Measurements from ENCODE around the gene LRRC3B. TPM values are rescaled to one million over a fixed set of nuclear protein-coding genes. Genes with fewer than 3 reads are reported as not detected.
A peak's percentile ranks its signal among the peaks of the same experiment; 100 is the strongest.

The LRRC3B gene
- total RNA-seq, 3 donors from 2014 or later: 0.35 to 0.76 TPM; not detected in 1

DNA sequence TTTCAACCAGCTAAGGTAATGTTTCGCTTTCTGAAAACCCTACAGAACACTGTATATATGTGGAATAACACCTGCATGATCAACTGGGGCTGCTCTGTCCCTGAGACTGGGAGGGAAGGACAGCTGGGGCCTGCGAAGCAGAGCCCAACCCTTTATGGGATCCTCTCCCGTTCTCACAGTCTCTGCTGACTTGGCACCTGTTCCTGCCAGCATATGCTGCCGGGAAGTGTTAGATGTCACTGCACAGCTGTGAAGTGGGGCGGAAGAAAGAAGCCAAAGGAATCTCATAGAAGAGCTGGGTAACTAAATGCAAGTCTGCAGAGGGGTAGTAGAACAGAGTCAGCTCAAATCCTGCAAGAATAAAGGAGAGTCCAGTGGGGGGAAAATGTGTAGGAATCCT lies 29.6 kb downstream of the LRRC3B start:
- no peaks in the 10 kb centered on the region for H3K4me1 ChIP-seq (ENCODE audit: low read depth)
- H3K9me3 ChIP-seq: no peaks in the 10 kb centered on the region
- intact Hi-C loops (cut with DNase I, micrococcal nuclease): no loop called here
- DNase-seq (peak in 1 of 3 donors; percentile 2), ATAC-seq (no peak)
- H3K36me3 ChIP-seq (ENCODE audit: low read depth): no peaks in the 10 kb centered on the region
- TF ChIP-seq, protein P1, sequence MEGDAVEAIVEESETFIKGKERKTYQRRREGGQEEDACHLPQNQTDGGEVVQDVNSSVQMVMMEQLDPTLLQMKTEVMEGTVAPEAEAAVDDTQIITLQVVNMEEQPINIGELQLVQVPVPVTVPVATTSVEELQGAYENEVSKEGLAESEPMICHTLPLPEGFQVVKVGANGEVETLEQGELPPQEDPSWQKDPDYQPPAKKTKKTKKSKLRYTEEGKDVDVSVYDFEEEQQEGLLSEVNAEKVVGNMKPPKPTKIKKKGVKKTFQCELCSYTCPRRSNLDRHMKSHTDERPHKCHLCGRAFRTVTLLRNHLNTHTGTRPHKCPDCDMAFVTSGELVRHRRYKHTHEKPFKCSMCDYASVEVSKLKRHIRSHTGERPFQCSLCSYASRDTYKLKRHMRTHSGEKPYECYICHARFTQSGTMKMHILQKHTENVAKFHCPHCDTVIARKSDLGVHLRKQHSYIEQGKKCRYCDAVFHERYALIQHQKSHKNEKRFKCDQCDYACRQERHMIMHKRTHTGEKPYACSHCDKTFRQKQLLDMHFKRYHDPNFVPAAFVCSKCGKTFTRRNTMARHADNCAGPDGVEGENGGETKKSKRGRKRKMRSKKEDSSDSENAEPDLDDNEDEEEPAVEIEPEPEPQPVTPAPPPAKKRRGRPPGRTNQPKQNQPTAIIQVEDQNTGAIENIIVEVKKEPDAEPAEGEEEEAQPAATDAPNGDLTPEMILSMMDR (IDR thresholded peaks at IDR 0.05): no peak
- no peak overlapping the region for H3K4me3 ChIP-seq

DNA sequence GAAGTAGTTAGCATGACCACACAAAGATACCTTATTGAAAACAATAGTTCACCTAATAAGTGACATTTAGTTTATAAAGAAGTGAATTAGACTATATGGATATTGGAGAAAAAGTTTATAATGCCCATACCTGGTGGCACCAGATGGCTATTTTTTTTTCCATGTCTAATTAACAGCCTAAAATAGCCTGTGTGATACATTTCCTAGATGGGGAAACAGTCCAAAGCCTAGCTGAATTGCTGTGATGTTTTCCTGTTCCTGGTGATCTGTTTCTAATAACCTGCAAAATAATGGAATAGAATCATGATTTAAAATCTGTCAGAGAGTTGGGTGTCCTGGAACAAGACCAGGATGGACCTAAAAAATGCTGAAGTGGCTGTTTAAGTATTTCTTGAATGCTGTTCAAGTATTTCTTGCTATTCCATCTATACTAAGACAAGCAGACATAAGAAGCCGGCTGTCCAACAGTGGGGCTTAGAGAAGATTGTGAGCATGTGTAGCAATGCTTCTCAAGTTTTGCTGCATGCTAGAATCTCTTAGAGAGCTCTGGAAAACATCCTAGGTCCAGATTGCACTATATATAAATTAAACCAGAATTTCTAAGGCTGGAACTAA lies 31.3 kb downstream of the LRRC3B start:
- intact Hi-C loops (cut with DNase I, micrococcal nuclease): no loop called here
- H3K9me3 ChIP-seq: no peaks in the 10 kb centered on the region
- DNase-seq (no peak), ATAC-seq (no peak)
- H3K36me3 ChIP-seq (ENCODE audit: low read depth): no peaks in the 10 kb centered on the region
- no peaks in the 10 kb centered on the region for H3K4me1 ChIP-seq (ENCODE audit: low read depth)
- H3K4me3 ChIP-seq: no peak overlapping the region
- TF ChIP-seq, protein P1 (IDR thresholded peaks at IDR 0.05): no peak

DNA sequence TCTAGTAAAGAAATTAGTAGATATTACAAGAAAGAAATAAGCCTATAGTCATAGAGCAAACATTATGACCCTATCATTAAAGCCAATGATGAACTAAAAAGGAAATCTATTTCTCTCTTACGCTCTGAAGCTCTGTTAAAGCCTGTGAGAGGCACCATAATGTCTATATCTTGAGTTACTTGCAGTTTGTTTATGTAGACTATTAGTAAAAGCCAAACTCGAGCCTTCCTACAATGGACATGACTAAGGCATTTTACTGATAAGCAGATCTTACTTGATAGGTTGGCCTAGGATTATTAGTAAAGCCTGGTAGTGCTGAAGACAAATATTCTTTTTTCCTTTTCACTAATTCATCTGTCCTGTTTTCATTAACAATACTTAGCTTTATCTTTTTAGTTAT lies 32.7 kb downstream of the LRRC3B start:
- Histone ChIP-seq H3K9me3 (no peaks in the 10 kb centered on the region), H3K4me3 (no peak overlapping the region), H3K36me3 (ENCODE audit: low read depth) (no peaks in the 10 kb centered on the region), H3K4me1 (ENCODE audit: low read depth) (no peaks in the 10 kb centered on the region)
- DNase-seq: no peak
- intact Hi-C loops (cut with DNase I, micrococcal nuclease): no loop called here
- no peak for ATAC-seq
- TF ChIP-seq, protein P1 (IDR thresholded peaks at IDR 0.05): no peak

DNA sequence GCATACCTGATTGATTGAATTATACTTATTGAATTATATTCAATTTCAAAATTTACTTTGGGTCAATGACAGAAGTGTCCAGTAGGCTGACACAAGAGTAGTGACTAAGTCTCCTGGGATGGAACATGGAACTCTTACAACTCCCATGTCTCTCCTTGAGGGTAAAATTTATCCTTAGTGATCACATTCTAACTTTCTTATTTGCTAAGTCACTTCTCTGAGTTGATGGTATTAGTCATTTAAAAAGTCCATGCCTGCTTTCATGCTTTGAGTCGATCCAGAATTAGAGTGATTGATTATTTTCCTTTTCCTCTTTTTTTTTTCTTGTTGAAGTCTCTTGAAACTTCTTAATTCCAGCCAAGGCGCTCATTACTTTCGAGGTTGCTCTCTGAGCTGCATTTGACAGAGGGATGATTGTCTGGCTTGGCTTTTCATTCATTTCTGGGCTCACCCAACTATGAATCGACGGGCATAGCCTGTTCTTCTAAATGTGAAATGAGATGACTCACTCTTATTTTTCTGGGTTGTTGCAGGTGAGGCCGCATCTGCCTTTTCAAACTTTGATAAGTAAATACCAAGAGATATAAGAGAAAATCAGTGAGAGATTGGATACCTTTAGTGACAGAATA lies 34.9 kb downstream of the LRRC3B start:
- no peaks in the 10 kb centered on the region for H3K36me3 ChIP-seq (ENCODE audit: low read depth)
- no peaks in the 10 kb centered on the region for H3K9me3 ChIP-seq
- no peaks in the 10 kb centered on the region for H3K4me1 ChIP-seq (ENCODE audit: low read depth)
- no peak overlapping the region for H3K4me3 ChIP-seq
- intact Hi-C loops (cut with DNase I, micrococcal nuclease): no loop called here
- no peak for DNase-seq
- TF ChIP-seq, protein P1 (IDR thresholded peaks at IDR 0.05): no peak
- no peak for ATAC-seq

DNA sequence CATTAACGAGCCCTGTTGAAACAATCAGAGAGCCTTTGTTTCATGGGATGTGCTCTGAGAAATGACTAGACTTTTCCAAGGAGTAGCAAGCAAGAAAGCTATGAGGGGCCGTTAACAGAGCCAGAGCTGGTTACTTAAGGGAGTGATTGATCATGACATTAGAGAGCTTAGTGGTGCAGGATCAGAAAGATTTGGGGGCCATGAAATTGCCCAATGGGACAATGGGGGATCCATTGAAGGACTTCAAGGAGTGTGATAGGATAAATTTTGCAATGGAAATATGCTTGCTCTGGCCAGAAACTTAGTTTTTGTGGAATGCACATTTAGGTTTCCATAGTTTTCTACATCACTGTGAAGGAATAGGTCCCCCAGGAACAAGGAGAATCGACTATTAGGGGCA lies 45.6 kb downstream of the LRRC3B start:
- no peaks in the 10 kb centered on the region for H3K4me1 ChIP-seq (ENCODE audit: low read depth)
- H3K36me3 ChIP-seq (ENCODE audit: low read depth): no peaks in the 10 kb centered on the region
- DNase-seq (no peak), ATAC-seq (no peak)
- TF ChIP-seq, protein P1 (IDR thresholded peaks at IDR 0.05): no peak
- H3K4me3 ChIP-seq: no peak overlapping the region
- intact Hi-C loops (cut with DNase I, micrococcal nuclease): no loop called here
- H3K9me3 ChIP-seq: no peaks in the 10 kb centered on the region
